ENCODE results near the gene GAREM2. TPM values are rescaled to one million over a fixed set of nuclear protein-coding genes. Genes with fewer than 3 reads are reported as not detected.

GAREM2 gene
- total and polyA plus RNA-seq, 4 donors, result 0.08 to 0.28 (median 0.16) TPM

DNA sequence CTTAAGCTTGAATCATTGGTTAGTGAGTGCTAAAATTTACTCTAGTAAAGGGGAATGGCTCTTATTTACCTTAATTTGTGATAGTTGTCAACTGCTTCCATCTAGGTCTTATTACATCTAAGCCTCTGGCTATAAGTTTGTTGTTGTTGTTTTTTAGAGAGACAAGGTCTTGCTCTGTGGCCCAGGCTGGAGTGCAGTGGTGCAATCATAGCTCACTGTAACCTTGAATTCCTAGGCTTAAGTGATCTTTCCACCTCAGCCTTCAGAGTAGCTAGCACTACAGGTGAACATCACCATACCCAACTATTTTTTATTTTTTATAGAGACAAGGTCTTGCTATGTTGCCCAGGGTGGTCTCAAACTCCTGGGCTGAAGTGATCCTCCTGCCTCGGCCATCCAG lies 65.0 kb downstream of the GAREM2 start:
- peaks cover 8 to 45% (median 39%) of the 10 kb centered on the region in 4 donors for H3K4me1 ChIP-seq (ENCODE audit: control insufficient read depth in 4 of 4, insufficient read depth in 4 of 4, low read length in 3 of 4)
- 69% methylated on average over 1 of the region's 1 CpG for WGBS
- TF ChIP-seq ATF3 (IDR thresholded peaks at IDR 0.05) (no peak), FOXA1 (IDR thresholded peaks at IDR 0.05) (no peak), GABPA (IDR thresholded peaks at IDR 0.05 in 1 of 2, conservative IDR thresholded peaks at IDR 0.05 in 1 of 2) (no peak), EGR1 (IDR thresholded peaks at IDR 0.05; ENCODE audit: low read depth in 2 of 2) (no peak), NR2F2 (IDR thresholded peaks at IDR 0.05) (no peak), RAD21 (IDR thresholded peaks at IDR 0.05) (no peak), FOXA2 (IDR thresholded peaks at IDR 0.05) (no peak), JUND (IDR thresholded peaks at IDR 0.05) (no peak), MAX (IDR thresholded peaks at IDR 0.05) (no peak)
- TF ChIP-seq, protein P1, sequence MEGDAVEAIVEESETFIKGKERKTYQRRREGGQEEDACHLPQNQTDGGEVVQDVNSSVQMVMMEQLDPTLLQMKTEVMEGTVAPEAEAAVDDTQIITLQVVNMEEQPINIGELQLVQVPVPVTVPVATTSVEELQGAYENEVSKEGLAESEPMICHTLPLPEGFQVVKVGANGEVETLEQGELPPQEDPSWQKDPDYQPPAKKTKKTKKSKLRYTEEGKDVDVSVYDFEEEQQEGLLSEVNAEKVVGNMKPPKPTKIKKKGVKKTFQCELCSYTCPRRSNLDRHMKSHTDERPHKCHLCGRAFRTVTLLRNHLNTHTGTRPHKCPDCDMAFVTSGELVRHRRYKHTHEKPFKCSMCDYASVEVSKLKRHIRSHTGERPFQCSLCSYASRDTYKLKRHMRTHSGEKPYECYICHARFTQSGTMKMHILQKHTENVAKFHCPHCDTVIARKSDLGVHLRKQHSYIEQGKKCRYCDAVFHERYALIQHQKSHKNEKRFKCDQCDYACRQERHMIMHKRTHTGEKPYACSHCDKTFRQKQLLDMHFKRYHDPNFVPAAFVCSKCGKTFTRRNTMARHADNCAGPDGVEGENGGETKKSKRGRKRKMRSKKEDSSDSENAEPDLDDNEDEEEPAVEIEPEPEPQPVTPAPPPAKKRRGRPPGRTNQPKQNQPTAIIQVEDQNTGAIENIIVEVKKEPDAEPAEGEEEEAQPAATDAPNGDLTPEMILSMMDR (IDR thresholded peaks at IDR 0.05; ENCODE audit: low read depth, low read length, missing input control), result no peak
- no peak for DNase-seq (ENCODE audit: low spot score)
- H3K4me3 ChIP-seq (ENCODE audit: low read depth in 1 of 3, low read length in 3 of 3), result no peak overlapping the region
- H3K9me3 ChIP-seq (ENCODE audit: control insufficient read depth in 4 of 4, low read length in 3 of 4), result no peaks in the 10 kb centered on the region
- H3K36me3 ChIP-seq (ENCODE audit: control insufficient read depth in 4 of 4, insufficient read depth in 3 of 4, low read depth in 1 of 4, low read length in 3 of 4), result peaks cover 10 to 43% (median 39%) of the 10 kb centered on the region in 4 donors
- no peak overlapping the region for H3K27ac ChIP-seq (ENCODE audit: low read depth in 1 of 2, low read length in 2 of 2)
- no peaks in the 10 kb centered on the region for H3K27me3 ChIP-seq (ENCODE audit: control insufficient read depth in 4 of 4, insufficient read depth in 4 of 4, low read length in 3 of 4)
- no peak overlapping the region for H3K9ac ChIP-seq (ENCODE audit: low read depth in 1 of 2, low read length in 2 of 2)

DNA sequence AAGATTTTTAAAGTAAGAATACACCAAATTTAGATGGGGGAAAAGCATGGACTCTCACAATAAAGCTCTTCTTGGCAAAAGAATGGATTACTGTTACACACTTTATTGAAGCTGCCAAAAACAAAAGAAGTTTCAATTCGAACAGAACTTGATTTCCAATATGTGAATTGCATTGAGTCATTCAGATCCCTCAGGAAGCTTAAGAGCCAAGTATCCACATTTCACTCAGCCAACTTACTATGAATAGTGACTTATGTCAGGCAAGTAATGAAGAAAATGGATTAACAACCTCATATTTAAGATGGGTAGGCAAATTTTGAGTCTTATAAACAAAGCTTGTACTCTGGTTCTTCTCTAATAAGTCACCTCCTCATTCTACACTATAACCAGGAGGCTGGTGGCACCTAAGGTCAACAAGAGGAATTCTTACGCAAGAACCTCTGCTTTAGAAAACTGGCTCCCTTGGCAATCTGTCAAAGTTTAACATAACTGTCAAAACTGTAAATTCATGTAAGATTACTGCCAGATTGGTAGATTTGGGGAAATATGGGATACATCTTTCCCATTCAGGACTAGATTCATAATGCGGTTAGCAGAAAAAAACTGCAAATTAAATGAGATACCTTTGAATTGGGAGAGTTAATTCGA lies 65.5 kb downstream of the GAREM2 start:
- Histone ChIP-seq H3K9me3 (ENCODE audit: control insufficient read depth in 4 of 4, low read length in 3 of 4) (no peaks in the 10 kb centered on the region), H3K27ac (ENCODE audit: low read depth in 1 of 2, low read length in 2 of 2) (no peak overlapping the region), H3K4me1 (ENCODE audit: control insufficient read depth in 4 of 4, insufficient read depth in 4 of 4, low read length in 3 of 4) (peaks cover 8 to 48% (median 41%) of the 10 kb centered on the region in 4 donors), H3K27me3 (ENCODE audit: control insufficient read depth in 4 of 4, insufficient read depth in 4 of 4, low read length in 3 of 4) (no peaks in the 10 kb centered on the region), H3K36me3 (ENCODE audit: control insufficient read depth in 4 of 4, insufficient read depth in 3 of 4, low read depth in 1 of 4, low read length in 3 of 4) (peaks cover 6 to 37% (median 33%) of the 10 kb centered on the region in 4 donors), H3K9ac (ENCODE audit: low read depth in 1 of 2, low read length in 2 of 2) (no peak overlapping the region), H3K4me3 (ENCODE audit: low read depth in 1 of 3, low read length in 3 of 3) (no peak overlapping the region)
- TF ChIP-seq FOXA2 (IDR thresholded peaks at IDR 0.05), result peak; percentile 86
- no peak for TF ChIP-seq SP1 (IDR thresholded peaks at IDR 0.05)
- TF ChIP-seq FOXA1 (IDR thresholded peaks at IDR 0.05), result peak; percentile 79
- TF ChIP-seq YY1 (IDR thresholded peaks at IDR 0.05), result peak; percentile 23
- no peak for TF ChIP-seq MAX (IDR thresholded peaks at IDR 0.05)
- TF ChIP-seq RXRA (IDR thresholded peaks at IDR 0.05), result peak; percentile 85 to 86
- TF ChIP-seq HNF4A (conservative IDR thresholded peaks at IDR 0.05), result peak; percentile 34 to 53
- TF ChIP-seq, protein P1 (IDR thresholded peaks at IDR 0.05; ENCODE audit: low read depth, low read length, missing input control), result no peak
- no peak for TF ChIP-seq NR2F2 (IDR thresholded peaks at IDR 0.05)
- TF ChIP-seq RAD21 (IDR thresholded peaks at IDR 0.05), result peak; percentile 18 to 51
- DNase-seq (ENCODE audit: low spot score), result no peak
- 65% methylated on average over 4 of the region's 4 CpGs for whole genome bisulfite sequencing

Other genes starting within 250 kb of the GAREM2 start
- under 1 TPM; 0.67 to 0.93 TPM for gene KIF3C, start 190.6 kb upstream of the GAREM2 start, total RNA-seq
- under 1 TPM; 0.26 to 0.68 TPM for gene KIF3C, start 190.6 kb upstream of the GAREM2 start, polyA plus RNA-seq
- 10 to 100 TPM; 51.5 to 52.2 TPM for gene RAB10, start 139.0 kb upstream of the GAREM2 start, total RNA-seq
- 10 to 100 TPM; 26.6 to 31.7 TPM for gene RAB10, start 139.0 kb upstream of the GAREM2 start, polyA plus RNA-seq
- 100 to 1,000 TPM; 101 to 276 TPM for gene HADHA, start 71.5 kb downstream of the GAREM2 start, total RNA-seq
- gene HADHA, start 71.5 kb downstream of the GAREM2 start, polyA plus RNA-seq, result 100 to 1,000 TPM; 126 to 191 TPM
- 100 to 1,000 TPM; 103 to 255 TPM for gene HADHB, start 71.9 kb downstream of the GAREM2 start, total RNA-seq
- 100 to 1,000 TPM; 266 to 284 TPM for gene HADHB, start 71.9 kb downstream of the GAREM2 start, polyA plus RNA-seq
- gene SELENOI, start 173.1 kb downstream of the GAREM2 start, total RNA-seq, result 10 to 100 TPM; 24.6 to 55.9 TPM
- gene SELENOI, start 173.1 kb downstream of the GAREM2 start, polyA plus RNA-seq, result 10 to 100 TPM in 1 of 2 donors, 1 to 10 TPM in 1; 6.2 to 10.3 TPM
- under 1 TPM; 0.09 to 0.25 TPM for gene ADGRF3, start 173.7 kb downstream of the GAREM2 start, total RNA-seq
- under 1 TPM; 0.07 to 0.10 TPM for gene ADGRF3, start 173.7 kb downstream of the GAREM2 start, polyA plus RNA-seq
- under 1 TPM in 1 of 2 donors, not detected in 1; 0.28 TPM for gene DRC1, start 228.8 kb downstream of the GAREM2 start, total RNA-seq
- not detected for gene DRC1, start 228.8 kb downstream of the GAREM2 start, polyA plus RNA-seq